Endodermal cell (in vitro differentiated cells): Measurements from ENCODE around the gene SLC19A1. TPM values are rescaled to one million over a fixed set of nuclear protein-coding genes. Genes with fewer than 3 reads are reported as not detected.

Source experiments
- DNase-seq: peaks from one replicate; pipeline ENCODE4 v3.0.0-alpha.2; 2017
- H3K27ac ChIP-seq: 2 replicates; pipeline ENCODE4 v1.5.1; 2013; ENCODE audit warnings: mild to moderate bottlenecking, low read depth, low read length, moderate library complexity
- H3K27me3 ChIP-seq: 2 replicates; pipeline ENCODE4 v1.6.1; 2013; ENCODE audit warnings: mild to moderate bottlenecking, low read length, moderate library complexity; ENCODE audit not compliant: insufficient read depth, control insufficient read depth, poor library complexity, severe bottlenecking
- H3K36me3 ChIP-seq: 2 replicates; pipeline ENCODE4 v1.7.0; 2013; ENCODE audit warnings: mild to moderate bottlenecking, low read length, moderate library complexity; ENCODE audit not compliant: control insufficient read depth, insufficient read depth
- H3K4me1 ChIP-seq: one replicate; pipeline ENCODE4 v1.7.0; 2013; ENCODE audit warnings: low read length; ENCODE audit not compliant: control insufficient read depth, insufficient read depth
- H3K4me3 ChIP-seq: 2 replicates; pipeline ENCODE4 v1.5.1; 2013; ENCODE audit warnings: mild to moderate bottlenecking, low read length, moderate library complexity
- H3K9ac ChIP-seq: 2 replicates; pipeline ENCODE4 v1.6.1; 2013; ENCODE audit warnings: mild to moderate bottlenecking, low read length, moderate library complexity; ENCODE audit not compliant: poor library complexity, severe bottlenecking; ENCODE audit errors: extremely low read depth
- H3K9me3 ChIP-seq: 2 replicates; pipeline ENCODE4 v1.6.1; 2013; ENCODE audit warnings: mild to moderate bottlenecking, low read length, moderate library complexity; ENCODE audit not compliant: control insufficient read depth
- H3K27ac Mint-ChIP-seq: 2 replicates; pipeline ENCODE4 v1.8.0; 2020; ENCODE audit warnings: mixed read lengths
- H3K27me3 Mint-ChIP-seq: 2 replicates; pipeline ENCODE4 v1.8.0; 2021; ENCODE audit warnings: mild to moderate bottlenecking, mixed read lengths; ENCODE audit not compliant: insufficient read depth
- H3K36me3 Mint-ChIP-seq: 2 replicates; pipeline ENCODE4 v1.8.0; 2020; ENCODE audit warnings: low read depth, mixed read lengths
- H3K4me1 Mint-ChIP-seq: 2 replicates; pipeline ENCODE4 v1.8.0; 2020; ENCODE audit warnings: mixed read lengths
- H3K4me3 Mint-ChIP-seq: 2 replicates; pipeline ENCODE4 v1.8.0; 2020; ENCODE audit warnings: mild to moderate bottlenecking, moderate library complexity, mixed read lengths
- H3K9me3 Mint-ChIP-seq: 2 replicates; pipeline ENCODE4 v1.8.0; 2020; ENCODE audit warnings: mild to moderate bottlenecking, mixed read lengths
- CTCF ChIP-seq: fragments of 200-600 bp; sonication (generic); conservative IDR thresholded peaks from 2 replicates; pipeline ENCODE4 v1.5.0; 2021; ENCODE audit warnings: antibody characterized with exemption, mild to moderate bottlenecking
- WGBS, 2 experiments: methylation state at CpG; one replicate each; pipeline versions ENCODE4 v1.1.5 to v1.1.7; 2013; ENCODE audit warnings: missing lambda C conversion rate in 2 of 2, mixed read lengths in 1 of 2; ENCODE audit not compliant: insufficient coverage in 1 of 2, insufficient read length in 1 of 2; 5-methylcytosine and 5-hydroxymethylcytosine counted together
- total RNA-seq, 2 donors: library from RNA; stranded (reverse); fragmentation: NEBNext Ultra II Directional in 1 of 2; extraction: Animal tissue kit (Norgen Biotek cat#: 25700) in 1 of 2; gene quantifications; 2 replicates in 1 of 2; 3 replicates in 1 of 2; pipeline ENCODE4 v1.2.1, GENCODE V29; 2021

SLC19A1 gene
- total RNA-seq, 2 donors from 2014 or later = 28.8 to 29.4 TPM

DNA sequence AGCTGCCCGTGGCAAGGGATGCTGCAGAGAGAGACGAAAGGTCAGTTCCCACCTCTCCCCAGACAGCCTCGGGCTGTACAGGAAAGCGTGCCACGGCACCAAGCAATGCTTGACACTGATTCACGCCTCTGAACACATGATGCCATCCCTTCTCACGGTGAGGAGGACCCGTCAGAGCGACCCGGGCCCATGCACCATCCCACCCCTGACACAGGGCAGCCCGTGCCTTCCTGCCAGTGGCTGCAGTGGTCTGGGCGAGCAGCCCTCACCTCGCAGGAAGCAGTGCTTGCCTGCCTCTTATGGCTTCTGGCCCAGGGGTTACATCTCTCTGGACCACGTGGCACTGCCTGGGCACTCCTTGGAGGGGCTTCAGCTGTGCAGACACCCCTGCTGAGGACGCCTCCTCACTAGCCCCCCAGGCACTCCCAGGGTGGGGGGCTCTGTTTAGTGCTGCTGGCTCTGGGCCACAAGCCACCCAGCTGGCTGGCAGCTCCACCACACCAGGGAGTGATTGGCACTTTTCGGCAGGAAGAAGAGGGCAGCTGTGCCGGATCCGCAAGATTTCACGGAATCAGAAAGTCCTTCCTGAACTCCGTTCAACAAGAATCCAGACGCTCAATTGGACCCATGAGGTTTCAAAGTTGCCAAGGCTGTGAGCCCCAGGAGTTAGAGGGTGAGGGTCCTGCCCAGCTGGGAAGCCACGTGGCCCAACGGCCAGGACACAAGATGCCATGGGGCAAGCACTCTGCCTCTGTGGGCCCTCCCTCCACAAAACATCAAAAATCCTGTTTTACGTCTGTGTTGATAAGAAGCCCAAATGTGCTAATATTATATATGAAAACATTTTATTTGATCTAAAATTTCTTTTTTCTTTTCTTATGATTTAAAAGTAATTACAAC lies 34.8 kb upstream of the SLC19A1 start:
- no peaks in the 10 kb centered on the region for H3K4me1 Mint-ChIP-seq
- no peaks in the 10 kb centered on the region for H3K36me3 Mint-ChIP-seq
- Histone ChIP-seq H3K9me3 (no peaks in the 10 kb centered on the region), H3K9ac (no peak overlapping the region), H3K36me3 (no peaks in the 10 kb centered on the region), H3K27me3 (no peaks in the 10 kb centered on the region), H3K27ac (no peak overlapping the region), H3K4me1 (no peaks in the 10 kb centered on the region), H3K4me3 (no peak overlapping the region)
- no peak overlapping the region for H3K27ac Mint-ChIP-seq
- TF ChIP-seq CTCF = no peak
- H3K27me3 Mint-ChIP-seq = peaks cover 13% of the 10 kb centered on the region
- DNase-seq = peak; percentile 35
- H3K9me3 Mint-ChIP-seq = peaks cover 4% of the 10 kb centered on the region
- WGBS, 2 experiments = 88 to 92% methylated on average over 13 to 23 of the region's 24 CpGs
- no peak overlapping the region for H3K4me3 Mint-ChIP-seq

DNA sequence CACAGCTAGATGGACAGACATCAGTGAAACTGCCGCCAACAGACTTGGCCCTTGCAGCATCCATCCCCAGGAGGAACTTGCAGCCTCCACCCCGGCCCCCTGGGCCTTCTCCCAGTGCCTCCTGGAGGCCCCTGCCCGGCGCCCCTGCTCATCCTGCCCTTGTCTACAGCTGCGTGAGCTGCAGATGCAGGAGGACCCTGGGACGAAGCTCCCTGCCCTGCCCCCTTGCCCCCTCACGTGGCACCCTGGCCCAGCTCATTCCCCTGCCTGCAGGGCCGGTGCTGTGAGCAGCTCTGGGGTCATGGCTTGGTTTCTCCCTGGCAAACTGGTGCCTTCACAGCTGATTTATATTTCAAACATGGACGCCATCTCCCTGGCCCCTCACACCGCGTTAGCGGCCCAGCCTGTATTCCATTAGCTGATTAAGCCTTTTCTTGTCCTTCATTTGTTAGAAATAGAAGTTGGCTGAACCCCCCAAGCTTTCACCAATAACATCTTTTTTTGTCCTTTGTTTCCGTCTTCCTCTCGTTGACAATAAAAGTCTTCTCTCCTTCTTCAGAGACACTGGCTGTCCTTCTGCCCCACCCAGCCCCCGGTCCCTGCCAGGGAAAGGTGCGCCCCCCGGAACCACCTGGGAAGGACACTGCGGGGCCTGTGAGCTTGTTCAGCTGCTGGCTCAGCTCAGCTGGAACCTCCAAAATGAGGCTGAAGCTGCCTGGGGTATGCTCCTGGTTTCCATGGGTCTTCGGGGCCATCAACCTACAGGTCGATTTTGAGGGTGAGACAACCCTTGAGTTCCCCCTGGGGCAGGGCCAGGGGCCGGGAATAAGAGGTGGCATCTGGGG lies 34.0 kb upstream of the SLC19A1 start:
- Mint-ChIP-seq H3K27me3 (peaks cover 13% of the 10 kb centered on the region), H3K4me1 (no peaks in the 10 kb centered on the region), H3K27ac (no peak overlapping the region), H3K9me3 (peaks cover 3% of the 10 kb centered on the region), H3K36me3 (no peaks in the 10 kb centered on the region), H3K4me3 (no peak overlapping the region)
- no peaks in the 10 kb centered on the region for H3K27me3 ChIP-seq
- H3K36me3 ChIP-seq = no peaks in the 10 kb centered on the region
- no peaks in the 10 kb centered on the region for H3K4me1 ChIP-seq
- WGBS, 2 experiments = 93 to 94% methylated on average over 14 to 21 of the region's 21 CpGs
- H3K9me3 ChIP-seq = no peaks in the 10 kb centered on the region
- peak; percentile 34 for DNase-seq
- H3K27ac ChIP-seq = no peak overlapping the region
- no peak overlapping the region for H3K9ac ChIP-seq
- no peak for TF ChIP-seq CTCF
- no peak overlapping the region for H3K4me3 ChIP-seq

- Mint-ChIP-seq H3K27me3 (peaks cover 10% of the 10 kb centered on the region), H3K4me1 (no peaks in the 10 kb centered on the region), H3K4me3 (no peak overlapping the region), H3K27ac (no peak overlapping the region), H3K9me3 (no peaks in the 10 kb centered on the region), H3K36me3 (no peaks in the 10 kb centered on the region)
- TF ChIP-seq CTCF = no peak
- WGBS, 2 experiments = 92 to 96% methylated on average over 20 to 26 of the region's 26 CpGs
- peak; percentile 35 for DNase-seq
- H3K36me3 ChIP-seq = no peaks in the 10 kb centered on the region
- H3K4me3 ChIP-seq = no peak overlapping the region
- H3K9ac ChIP-seq = no peak overlapping the region
- no peaks in the 10 kb centered on the region for H3K27me3 ChIP-seq
- H3K9me3 ChIP-seq = no peaks in the 10 kb centered on the region
- H3K4me1 ChIP-seq = no peaks in the 10 kb centered on the region
- H3K27ac ChIP-seq = no peak overlapping the region
Measured at GRCh38 chr21:45575304-45575992, 33.2 kb upstream of the SLC19A1 start.
